GM19193 (cell line): ENCODE data around the gene TOX2.

ENCODE experiments used
- POLR2A ChIP-seq: IDR thresholded peaks from 4 replicates; pipeline ENCODE4 v1.6.1; 2011; ENCODE audit not compliant: insufficient read depth, insufficient read length; ENCODE audit errors: extremely low read depth

TOX2 gene

DNA sequence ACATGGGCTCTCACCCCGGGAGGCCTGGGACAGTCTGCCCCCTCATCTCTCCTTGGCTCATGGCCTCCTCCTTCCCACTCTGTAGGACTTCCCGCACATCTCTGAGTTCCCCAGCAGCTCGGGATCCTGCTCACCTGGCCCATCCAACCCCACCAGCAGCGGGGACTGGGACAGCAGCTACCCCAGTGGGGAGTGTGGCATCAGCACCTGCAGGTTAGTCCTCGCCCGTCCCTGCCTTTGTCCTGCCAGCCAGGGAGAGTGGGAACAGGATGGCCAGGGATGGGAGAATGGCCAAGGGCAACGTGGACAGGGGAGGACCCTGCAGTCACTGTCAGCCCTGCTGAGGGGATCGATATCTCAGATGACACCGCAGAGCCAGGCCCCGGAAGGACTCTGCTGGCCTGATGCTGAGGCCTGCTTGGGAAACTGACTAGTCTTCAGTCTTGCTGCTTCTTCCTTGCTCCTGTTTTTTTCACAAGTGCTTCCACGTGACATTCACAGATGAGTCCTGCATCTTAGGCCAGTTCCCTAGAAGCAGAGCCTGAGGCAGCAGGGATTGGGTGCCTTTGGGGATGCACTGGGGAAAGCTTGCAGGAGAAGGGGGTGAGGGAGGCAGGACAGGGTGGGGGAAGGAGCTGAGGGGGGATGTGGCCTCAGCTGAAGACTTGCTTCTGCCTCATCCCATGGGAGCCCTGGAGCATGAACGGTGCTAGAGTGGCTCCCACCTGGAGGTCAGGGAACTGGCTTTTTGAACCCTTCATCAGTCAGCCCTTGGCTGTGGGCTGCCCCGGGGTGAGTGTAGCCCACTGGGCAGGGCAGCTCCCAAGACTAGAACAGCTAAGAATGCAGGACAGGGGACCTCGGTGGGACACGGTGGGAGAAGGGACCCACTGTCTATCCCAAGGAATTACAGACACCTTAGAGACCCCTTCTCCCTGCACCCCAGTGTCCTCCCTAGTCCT lies 152.3 kb downstream of the TOX2 start:
- TF ChIP-seq POLR2A, result no peak

DNA sequence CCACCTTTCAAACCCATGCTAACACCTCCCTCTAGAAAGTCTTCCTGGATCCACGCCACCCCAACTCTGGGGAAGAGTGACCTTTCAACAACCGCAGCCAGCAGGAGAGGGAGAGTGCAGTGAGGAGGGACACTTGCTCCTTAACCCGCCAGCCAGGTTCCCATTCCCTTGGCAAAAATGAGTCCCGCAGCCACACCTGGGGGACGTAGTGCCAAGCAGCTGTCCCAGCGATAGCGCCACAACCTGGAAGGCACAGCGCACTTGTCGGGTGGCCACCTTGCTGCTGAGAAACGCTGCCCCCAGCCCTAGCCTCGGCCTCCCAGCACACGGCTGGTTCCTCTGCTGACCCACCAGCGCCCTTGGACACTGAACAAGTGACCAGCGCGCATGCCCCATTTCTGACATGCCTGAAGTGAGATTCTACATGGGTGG lies 153.0 kb downstream of the TOX2 start:
- TF ChIP-seq POLR2A, result no peak

DNA sequence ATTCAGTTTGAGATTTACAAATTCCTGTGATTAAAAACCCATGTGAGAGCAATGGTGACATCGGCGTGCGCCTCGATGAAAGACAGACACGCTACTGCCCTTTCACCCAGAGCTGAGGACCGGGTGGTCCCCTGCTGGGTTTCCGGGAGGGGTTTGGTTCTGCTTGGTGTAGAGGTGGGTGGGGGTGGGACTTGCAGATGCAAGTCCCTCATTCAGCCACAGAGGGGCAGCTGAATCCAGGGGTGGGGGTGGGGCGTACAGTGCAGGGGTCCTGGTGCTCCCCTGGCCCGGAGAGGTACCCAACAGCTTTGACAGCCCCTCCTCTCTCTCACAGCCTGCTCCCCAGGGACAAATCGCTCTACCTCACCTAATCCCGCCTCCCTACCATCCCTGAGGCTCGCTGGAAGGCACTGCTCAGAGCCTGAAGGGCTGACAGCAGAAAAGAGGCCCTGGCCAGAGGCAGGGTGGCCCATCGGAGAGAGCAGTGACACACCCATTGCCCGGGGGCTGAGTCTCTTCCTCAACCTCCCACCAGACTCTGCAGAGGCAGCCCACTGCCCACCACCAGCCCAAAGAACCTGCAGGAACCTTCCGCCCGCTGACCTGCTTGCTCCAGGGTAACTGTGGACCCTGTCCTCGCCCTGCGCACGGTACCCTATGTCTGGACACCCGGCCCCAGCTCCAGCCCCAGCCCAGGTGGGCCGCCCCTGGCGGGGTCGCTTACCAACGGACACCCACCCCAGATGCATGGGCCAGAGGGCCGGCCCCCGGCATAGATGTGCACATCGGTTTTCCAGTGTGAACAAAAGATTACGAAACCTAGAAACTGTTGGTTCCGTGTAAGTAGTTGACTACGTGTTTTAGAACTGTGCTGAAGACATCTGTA lies 153.9 kb downstream of the TOX2 start:
- peak; percentile 30 for TF ChIP-seq POLR2A

GRCh38 chr20:44069203-44070011 lies 154.8 kb downstream of the TOX2 start:
- TF ChIP-seq POLR2A, result no peak

GRCh38 chr20:44070139-44070900 lies 155.7 kb downstream of the TOX2 start:
- TF ChIP-seq POLR2A, result no peak

- no peak for TF ChIP-seq POLR2A
Observed at GRCh38 chr20:44071057-44071456, 156.4 kb downstream of the TOX2 start.

DNA sequence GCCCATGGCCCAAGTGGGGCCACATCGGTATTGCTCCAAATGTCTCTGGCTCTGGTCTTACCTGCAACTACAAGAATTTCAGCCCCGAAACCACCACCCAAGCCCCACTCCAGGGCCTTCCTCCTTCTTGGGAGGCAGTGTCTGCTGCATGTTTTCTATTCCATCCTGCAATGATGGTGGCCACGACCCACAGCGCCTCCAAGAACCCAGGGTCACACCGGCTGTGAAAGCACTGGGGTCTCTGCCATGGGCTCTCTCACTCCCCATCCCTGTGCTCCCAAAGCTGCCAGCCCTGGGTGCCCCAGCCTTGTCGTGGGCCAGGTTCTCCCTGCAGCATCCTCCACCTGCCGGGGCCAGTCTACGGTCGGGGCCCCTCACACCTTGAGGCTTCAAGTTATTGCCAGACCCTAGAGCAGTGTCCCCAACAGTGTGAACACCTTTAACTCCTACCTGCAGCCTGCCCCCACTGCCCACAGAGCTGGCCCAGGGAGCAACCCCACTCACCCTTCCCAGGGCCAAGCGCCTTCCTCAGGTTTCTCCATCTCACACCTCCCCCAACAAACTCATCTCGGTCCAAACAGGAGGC lies 157.0 kb downstream of the TOX2 start:
- no peak for TF ChIP-seq POLR2A

- TF ChIP-seq POLR2A, result no peak
Observed at GRCh38 chr20:44072384-44072783, 157.7 kb downstream of the TOX2 start.

GRCh38 chr20:44073011-44073674 lies 158.5 kb downstream of the TOX2 start:
- TF ChIP-seq POLR2A, result no peak

GRCh38 chr20:44073675-44074071 lies 159.0 kb downstream of the TOX2 start:
- TF ChIP-seq POLR2A, result no peak

DNA sequence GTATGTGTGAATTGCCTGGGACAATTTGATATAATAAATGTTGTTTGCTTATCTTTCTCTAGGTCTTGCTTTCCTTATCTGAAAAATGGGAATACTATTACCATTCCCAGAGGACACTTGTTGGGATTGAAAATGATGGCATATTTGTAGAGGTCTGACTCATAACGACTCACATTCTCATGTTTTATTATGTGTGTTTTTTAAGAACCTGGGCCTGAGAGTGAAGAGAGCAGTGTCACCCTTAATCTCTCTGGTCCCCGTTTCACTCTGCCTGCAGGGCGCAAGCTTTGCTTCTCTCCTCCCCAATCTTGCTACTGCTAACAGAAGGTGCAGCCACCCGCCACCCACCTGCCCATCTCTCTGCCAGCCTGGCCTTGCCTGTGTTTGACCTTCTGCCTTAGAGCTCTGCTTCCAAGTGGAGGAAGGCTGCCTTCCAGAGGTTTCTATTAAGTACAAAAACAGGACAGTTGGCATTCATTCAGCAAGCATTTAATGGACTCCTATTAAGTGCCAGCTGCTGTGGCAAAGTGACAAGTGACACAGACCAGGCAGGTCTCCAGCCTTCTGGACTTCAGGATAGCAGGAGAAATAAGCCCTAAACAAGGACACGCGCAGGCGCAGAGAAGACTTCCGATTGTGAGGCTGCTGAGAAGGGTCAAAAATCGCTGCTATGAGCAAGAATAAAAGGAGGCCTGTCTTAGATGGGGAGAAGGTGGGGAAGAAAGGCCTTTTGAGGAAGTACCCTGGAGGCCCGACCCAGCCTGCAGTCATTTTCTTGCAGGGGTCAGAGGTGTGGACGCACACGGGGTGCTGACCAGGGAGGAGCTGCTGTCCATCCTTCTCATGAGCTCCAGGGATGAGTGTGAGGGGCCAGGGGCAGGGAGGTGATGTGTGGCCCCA lies 159.8 kb downstream of the TOX2 start:
- no peak for TF ChIP-seq POLR2A
